Measurements from ENCODE around the gene ABR. TPM values are rescaled to one million over a fixed set of nuclear protein-coding genes. Genes with fewer than 3 reads are reported as not detected.

ABR gene
- total and polyA plus RNA-seq, 2 of the 8 experiments (the other 6 are each of a cell fraction or from before 2014, with no cell fraction given): 44.8 to 47.2 TPM

- Histone ChIP-seq H3K56ac (replicated peaks; ENCODE audit: insufficient read length, low read depth, low read length) (no peak overlapping the region), H3K18ac (ENCODE audit: extremely low read depth, low read length) (no peak overlapping the region), H2BK120ac (replicated peaks; ENCODE audit: low read depth, low read length) (no peak overlapping the region), H4K20me1 (replicated peaks in 1 of 2; ENCODE audit: control insufficient read depth in 1 of 2, insufficient read depth in 2 of 2, low read length in 2 of 2) (peaks cover 0 to 7% of the 10 kb centered on the region in 2 experiments), H3K9me3 (ENCODE audit: insufficient read depth in 2 of 2, low read depth in 1 of 2, low read length in 1 of 2) (peaks cover 0 to 3% of the 10 kb centered on the region in 2 experiments; a peak in 1 of 4 replicates), H3K4me2 (ENCODE audit: insufficient read depth in 1 of 2, low read depth in 2 of 2, low read length in 2 of 2) (no peak overlapping the region), H3K4me3 (ENCODE audit: extremely low read depth in 1 of 4, insufficient read depth in 2 of 4, low read depth in 3 of 4, low read length in 4 of 4) (no peak overlapping the region), H3K14ac (ENCODE audit: insufficient read length) (no peak overlapping the region), H3K36me3 (ENCODE audit: control insufficient read depth in 2 of 4, insufficient read depth in 4 of 4, low read length in 3 of 4) (peaks cover 0 to 6% (median 0%) of the 10 kb centered on the region in 4 experiments; a peak in 1 of 8 replicates), H3K9ac (replicated peaks in 1 of 4; ENCODE audit: extremely low read depth in 1 of 4, low read depth in 3 of 4, low read length in 3 of 4) (no peak overlapping the region), H3K79me2 (ENCODE audit: control insufficient read depth in 1 of 2, insufficient read depth in 2 of 2, low read length in 2 of 2) (peaks cover 0 to 3% of the 10 kb centered on the region in 2 experiments; a peak in 1 of 4 replicates), H2BK15ac (ENCODE audit: low read length) (no peak overlapping the region), H3K23me2 (ENCODE audit: low read depth, low read length) (peaks cover 2% of the 10 kb centered on the region), H3K4me1 (replicated peaks in 1 of 4; ENCODE audit: control insufficient read depth in 3 of 4, insufficient read depth in 4 of 4, low read length in 3 of 4) (peaks cover 0 to under 1% (median 0%) of the 10 kb centered on the region in 4 experiments; a peak in 1 of 7 replicates), H3K27ac (ENCODE audit: low read depth, low read length) (no peak overlapping the region), H2AK5ac (ENCODE audit: low read depth, low read length) (no peak overlapping the region), H4K91ac (replicated peaks; ENCODE audit: insufficient read length, low read length) (no peak overlapping the region), H4K5ac (ENCODE audit: insufficient read length, low read depth, low read length) (no peak overlapping the region), H2AFZ (ENCODE audit: low read length) (no peak overlapping the region), H2BK20ac (ENCODE audit: low read length) (no peak overlapping the region), H4K8ac (ENCODE audit: extremely low read depth, insufficient read depth, low read length) (no peak overlapping the region), H3K79me1 (ENCODE audit: low read depth, low read length) (no peaks in the 10 kb centered on the region), H2BK12ac (ENCODE audit: low read depth, low read length) (no peak overlapping the region), H3K4ac (replicated peaks; ENCODE audit: insufficient read length, low read depth, low read length) (no peak overlapping the region), H3K23ac (ENCODE audit: insufficient read length) (no peak overlapping the region), H3K27me3 (replicated peaks in 1 of 4; ENCODE audit: control insufficient read depth in 3 of 4, extremely low read depth in 1 of 4, insufficient read depth in 3 of 4, low read length in 3 of 4) (peaks cover 31 to 36% (median 33%) of the 10 kb centered on the region in 4 experiments), H2BK5ac (ENCODE audit: low read depth, low read length) (no peak overlapping the region)
- TF ChIP-seq CBX8 (IDR thresholded peaks at IDR 0.05; ENCODE audit: borderline replicate concordance, low read depth, low read length) (no peak), POLR2A (IDR thresholded peaks at IDR 0.05; ENCODE audit: control extremely low read depth in 1 of 2, low read depth in 2 of 2, low read length in 2 of 2) (no peak), TAF7 (optimal IDR thresholded peaks at IDR 0.05; ENCODE audit: borderline replicate concordance, low read depth, low read length) (no peak), MAX (IDR thresholded peaks at IDR 0.05) (no peak), GTF2F1 (IDR thresholded peaks at IDR 0.05; ENCODE audit: borderline replicate concordance, low read depth, low read length) (no peak), CBX5 (IDR thresholded peaks at IDR 0.05; ENCODE audit: low read depth, low read length) (no peak), JUND (IDR thresholded peaks at IDR 0.05; ENCODE audit: low read length) (no peak), JUN (IDR thresholded peaks at IDR 0.05; ENCODE audit: low read depth, low read length) (no peak)
- ChIA-PET POLR2A (ENCODE audit: partially characterized antibody) (no interaction called here), CTCF (ENCODE audit: partially characterized antibody) (no interaction called here)
- DNase-seq (ENCODE audit: low read depth in 1 of 2, low spot score in 2 of 2) (no peak), FAIRE-seq (no peak)
- WGBS, 2 experiments (ENCODE audit: extremely low coverage in 1 of 2, insufficient coverage in 1 of 2, insufficient read length in 1 of 2, insufficient replicate concordance in 2 of 2, low coverage in 1 of 2, low lambda C conversion rate in 2 of 2, missing lambda C conversion rate in 1 of 2): 82% methylated on average over 7 of the region's 7 CpGs; no CpG with 5 or more reads in 1 of the 2 experiments
These were observed 44.5 kb upstream of the ABR start for GRCh38 chr17:1224330-1224729.
